Putamen (tissue), 1 donor: ENCODE measurements around the gene PSD4.

Experiments
- DNase-seq: peaks from one replicate; pipeline ENCODE4 v3.0.0-alpha.2; 2016; ENCODE audit warnings: low spot score

PSD4 gene

GRCh38 chr2:113184531-113185230, 10.9 kb downstream of the PSD4 start:
- no peak for DNase-seq

GRCh38 chr2:113185664-113186432, 12.1 kb downstream of the PSD4 start:
- DNase-seq: no peak

GRCh38 chr2:113186433-113186796, 12.6 kb downstream of the PSD4 start:
- DNase-seq: no peak

- DNase-seq: no peak
These were observed 14.0 kb downstream of the PSD4 start for GRCh38 chr2:113187771-113188170.

- DNase-seq: no peak
These were observed 17.1 kb downstream of the PSD4 start for GRCh38 chr2:113190871-113191270.

- no peak for DNase-seq
These were observed 18.8 kb downstream of the PSD4 start for GRCh38 chr2:113192459-113193100.

- DNase-seq: no peak
These were observed 22.2 kb downstream of the PSD4 start for GRCh38 chr2:113195923-113196501.

GRCh38 chr2:113196839-113197238, 23.1 kb downstream of the PSD4 start:
- no peak for DNase-seq

GRCh38 chr2:113197347-113198047, 23.7 kb downstream of the PSD4 start:
- no peak for DNase-seq

GRCh38 chr2:113198048-113198789, 24.4 kb downstream of the PSD4 start:
- no peak for DNase-seq

GRCh38 chr2:113198790-113199612, 25.2 kb downstream of the PSD4 start:
- DNase-seq: peak; percentile 67

- DNase-seq: no peak
These were observed 26.5 kb downstream of the PSD4 start for GRCh38 chr2:113200236-113200635.

GRCh38 chr2:113200736-113201490, 27.1 kb downstream of the PSD4 start:
- DNase-seq: no peak

- DNase-seq: no peak
These were observed 27.9 kb downstream of the PSD4 start for GRCh38 chr2:113201496-113202304.

- no peak for DNase-seq
These were observed 28.8 kb downstream of the PSD4 start for GRCh38 chr2:113202305-113203216.

- no peak for DNase-seq
These were observed 29.4 kb downstream of the PSD4 start for GRCh38 chr2:113203217-113203530.

GRCh38 chr2:113203901-113204519, 30.2 kb downstream of the PSD4 start:
- peak; percentile 52 for DNase-seq

GRCh38 chr2:113206251-113206650, 32.5 kb downstream of the PSD4 start:
- DNase-seq: no peak
